DND-41 (cell line): Measurements from ENCODE around the gene MARCHF3.

ENCODE experiments used
- ATAC-seq: fragments of 200-7000 bp; cut with Tn5 transposase; 3 replicates; pipeline ENCODE4 v1.9.1; 2021; ENCODE audit warnings: low read depth; ENCODE audit not compliant: insufficient read depth
- DNase-seq: peaks from one replicate; pipeline ENCODE4 v3.0.0-alpha.2; 2020
- H2AFZ ChIP-seq: 2 replicates; pipeline ENCODE4 v1.6.0; 2012; ENCODE audit warnings: low read depth, low read length
- H3K27ac ChIP-seq: 2 replicates; pipeline ENCODE4 v1.5.1; 2012; ENCODE audit warnings: low read length, inconsistent platforms
- H3K27me3 ChIP-seq: fragments of 200-600 bp; sonication (generic); 2 replicates; pipeline ENCODE4 v1.6.0; 2012; ENCODE audit warnings: low read length, mild to moderate bottlenecking, inconsistent platforms; ENCODE audit not compliant: insufficient read depth, poor library complexity
- H3K36me3 ChIP-seq: 2 replicates; pipeline ENCODE4 v1.5.1; 2012; ENCODE audit warnings: low read length, inconsistent platforms; ENCODE audit not compliant: insufficient read depth
- H3K4me1 ChIP-seq: 2 replicates; pipeline ENCODE4 v1.5.1; 2012; ENCODE audit warnings: mild to moderate bottlenecking, low read length; ENCODE audit not compliant: insufficient read depth
- H3K4me2 ChIP-seq: 2 replicates; pipeline ENCODE4 v1.6.0; 2012; ENCODE audit warnings: mild to moderate bottlenecking, moderate library complexity, low read length, inconsistent platforms; ENCODE audit not compliant: insufficient read depth
- H3K4me3 ChIP-seq, 2 experiments: fragments of 200-600 bp in 1 of 2; shearing (Covaris generic) in 1 of 2; 2 replicates each; pipeline ENCODE4 v1.5.1; 2012 to 2016; ENCODE audit warnings: inconsistent platforms in 2 of 2, low read length in 2 of 2, mild to moderate bottlenecking in 2 of 2, low read depth in 1 of 2, moderate library complexity in 1 of 2
- H3K79me2 ChIP-seq: 2 replicates; pipeline ENCODE4 v1.6.0; 2012; ENCODE audit warnings: low read length, inconsistent platforms; ENCODE audit not compliant: insufficient read depth
- H3K9ac ChIP-seq: 2 replicates; pipeline ENCODE4 v1.6.0; 2012; ENCODE audit warnings: low read depth, mild to moderate bottlenecking, inconsistent platforms, low read length, moderate library complexity
- H3K9me3 ChIP-seq: 2 replicates; pipeline ENCODE4 v1.5.1; 2012; ENCODE audit warnings: low read length, moderate library complexity, mild to moderate bottlenecking, inconsistent platforms; ENCODE audit not compliant: insufficient read depth, severe bottlenecking
- H4K20me1 ChIP-seq: 2 replicates; pipeline ENCODE4 v1.6.0; 2012; ENCODE audit warnings: low read length; ENCODE audit not compliant: insufficient read depth
- EZH2 ChIP-seq: IDR thresholded peaks from 3 replicates; pipeline ENCODE4 v1.6.1; 2012; ENCODE audit warnings: borderline replicate concordance, low read depth, mild to moderate bottlenecking, moderate library complexity, low read length, inconsistent platforms; ENCODE audit not compliant: severe bottlenecking
- TF ChIP-seq, protein P1 (sequence below): IDR thresholded peaks from 2 replicates; pipeline ENCODE4 v1.5.1; 2012; ENCODE audit warnings: borderline replicate concordance, low read length, moderate library complexity, mild to moderate bottlenecking; ENCODE audit not compliant: poor library complexity, severe bottlenecking; ENCODE audit errors: extremely low read depth

Gene MARCHF3

DNA sequence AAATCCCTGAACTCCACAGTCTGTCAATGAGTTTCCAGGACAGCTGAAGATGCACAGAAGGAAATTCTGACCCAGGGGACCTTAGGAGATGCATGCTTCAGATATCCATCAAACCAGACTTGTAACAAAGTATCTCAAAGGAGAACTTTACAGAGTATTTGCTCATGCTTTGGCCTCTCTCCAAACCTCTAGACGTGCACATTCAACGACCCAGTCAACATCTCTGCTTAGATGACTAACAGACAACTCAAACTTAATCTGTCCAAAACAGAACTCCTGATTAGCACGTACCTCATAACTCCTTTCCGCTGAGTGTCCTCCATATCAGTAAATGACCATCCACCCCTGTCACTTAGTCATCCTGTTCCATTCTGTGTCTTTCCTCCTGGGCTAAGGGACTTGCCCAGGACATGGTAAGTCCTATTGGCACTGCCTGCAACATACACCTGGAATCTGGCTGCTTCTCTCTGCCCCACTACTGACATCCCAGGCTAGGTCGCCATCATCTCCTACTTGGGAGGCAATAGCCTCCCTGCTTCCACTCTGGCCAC lies 146.0 kb downstream of the MARCHF3 start:
- Histone ChIP-seq H3K27ac (no peak overlapping the region), H3K4me1 (no peaks in the 10 kb centered on the region), H3K36me3 (no peaks in the 10 kb centered on the region), H2AFZ (no peak overlapping the region), H3K9me3 (no peaks in the 10 kb centered on the region), H3K9ac (no peak overlapping the region), H3K4me2 (no peak overlapping the region), H3K4me3 (no peak overlapping the region), H3K27me3 (no peaks in the 10 kb centered on the region), H3K79me2 (no peaks in the 10 kb centered on the region), H4K20me1 (no peaks in the 10 kb centered on the region)
- DNase-seq (no peak), ATAC-seq (no peak)
- TF ChIP-seq, protein P1, sequence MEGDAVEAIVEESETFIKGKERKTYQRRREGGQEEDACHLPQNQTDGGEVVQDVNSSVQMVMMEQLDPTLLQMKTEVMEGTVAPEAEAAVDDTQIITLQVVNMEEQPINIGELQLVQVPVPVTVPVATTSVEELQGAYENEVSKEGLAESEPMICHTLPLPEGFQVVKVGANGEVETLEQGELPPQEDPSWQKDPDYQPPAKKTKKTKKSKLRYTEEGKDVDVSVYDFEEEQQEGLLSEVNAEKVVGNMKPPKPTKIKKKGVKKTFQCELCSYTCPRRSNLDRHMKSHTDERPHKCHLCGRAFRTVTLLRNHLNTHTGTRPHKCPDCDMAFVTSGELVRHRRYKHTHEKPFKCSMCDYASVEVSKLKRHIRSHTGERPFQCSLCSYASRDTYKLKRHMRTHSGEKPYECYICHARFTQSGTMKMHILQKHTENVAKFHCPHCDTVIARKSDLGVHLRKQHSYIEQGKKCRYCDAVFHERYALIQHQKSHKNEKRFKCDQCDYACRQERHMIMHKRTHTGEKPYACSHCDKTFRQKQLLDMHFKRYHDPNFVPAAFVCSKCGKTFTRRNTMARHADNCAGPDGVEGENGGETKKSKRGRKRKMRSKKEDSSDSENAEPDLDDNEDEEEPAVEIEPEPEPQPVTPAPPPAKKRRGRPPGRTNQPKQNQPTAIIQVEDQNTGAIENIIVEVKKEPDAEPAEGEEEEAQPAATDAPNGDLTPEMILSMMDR, result no peak
- no peak for TF ChIP-seq EZH2

- Histone ChIP-seq H3K9ac (no peak overlapping the region), H3K4me1 (no peaks in the 10 kb centered on the region), H3K79me2 (no peaks in the 10 kb centered on the region), H3K4me3 (no peak overlapping the region), H3K36me3 (no peaks in the 10 kb centered on the region), H3K9me3 (no peaks in the 10 kb centered on the region), H4K20me1 (no peaks in the 10 kb centered on the region), H2AFZ (no peak overlapping the region), H3K27ac (no peak overlapping the region), H3K4me2 (no peak overlapping the region), H3K27me3 (no peaks in the 10 kb centered on the region)
- no peak for DNase-seq
- TF ChIP-seq, protein P1, result no peak
- no peak for TF ChIP-seq EZH2
- no peak for ATAC-seq
Measured at GRCh38 chr5:126883564-126884245, 146.7 kb downstream of the MARCHF3 start.

DNA sequence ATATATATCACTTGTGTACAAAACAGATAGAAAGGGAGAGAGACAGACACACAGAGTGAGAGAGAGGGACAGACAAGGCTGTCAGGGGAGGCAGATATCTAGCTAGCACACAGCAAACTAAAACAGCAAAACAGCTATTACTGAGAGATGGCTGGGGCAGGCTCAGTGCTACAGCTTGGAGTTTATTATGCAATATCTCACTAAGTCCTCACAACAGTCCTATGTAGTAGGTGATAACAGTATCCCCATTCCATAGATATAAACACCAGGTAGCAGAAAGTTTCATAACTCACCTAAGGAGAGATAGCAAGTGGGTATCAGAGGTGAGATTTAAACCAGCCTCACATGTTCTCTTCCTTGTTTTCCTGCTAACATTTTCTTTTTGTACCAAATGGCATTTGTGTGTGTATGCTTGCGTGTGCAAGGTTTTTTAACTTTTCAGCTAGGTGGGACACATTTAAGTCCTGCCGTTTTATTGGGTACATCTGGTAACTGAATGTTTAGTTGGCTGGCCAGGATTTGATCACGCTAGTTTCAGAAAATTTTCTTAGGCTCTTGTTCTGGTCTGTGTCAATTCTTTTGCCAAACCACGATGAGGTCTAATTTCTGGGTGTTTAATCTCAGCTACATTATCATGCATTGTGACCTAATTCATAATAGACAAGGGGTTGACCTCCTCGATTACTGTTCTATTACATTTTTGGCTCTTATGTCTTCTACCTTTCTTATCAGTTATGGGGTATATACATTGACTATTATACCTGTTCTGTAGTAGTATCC lies 148.3 kb downstream of the MARCHF3 start:
- Histone ChIP-seq H3K36me3 (no peaks in the 10 kb centered on the region), H3K9ac (no peak overlapping the region), H3K4me1 (no peaks in the 10 kb centered on the region), H3K79me2 (no peaks in the 10 kb centered on the region), H3K9me3 (no peaks in the 10 kb centered on the region), H4K20me1 (no peaks in the 10 kb centered on the region), H3K4me3 (no peak overlapping the region), H3K4me2 (no peak overlapping the region), H3K27ac (no peak overlapping the region), H3K27me3 (no peaks in the 10 kb centered on the region), H2AFZ (no peak overlapping the region)
- no peak for TF ChIP-seq EZH2
- TF ChIP-seq, protein P1, result no peak
- ATAC-seq, result no peak
- DNase-seq, result no peak
